HCT116 (cell line): ENCODE results near the gene S100P.

Experiments used
- POLR2A ChIP-seq: IDR thresholded peaks from 2 replicates; pipeline ENCODE4 v1.7.0; 2011; ENCODE audit warnings: borderline replicate concordance; ENCODE audit not compliant: insufficient read depth, insufficient read length; ENCODE audit errors: extremely low read depth
- POLR2AphosphoS5 ChIP-seq: IDR thresholded peaks from 2 replicates; pipeline ENCODE4 v1.6.1; 2011; ENCODE audit warnings: mild to moderate bottlenecking, low read depth, low read length, moderate library complexity
- SP1 ChIP-seq: IDR thresholded peaks from 2 replicates; pipeline ENCODE4 v1.6.1; 2012; ENCODE audit warnings: low read depth
- YY1 ChIP-seq: IDR thresholded peaks from 2 replicates; pipeline ENCODE4 v1.6.1; 2011; ENCODE audit warnings: low read length, low read depth, moderate library complexity, mild to moderate bottlenecking; ENCODE audit not compliant: insufficient replicate concordance; ENCODE audit errors: extremely low read depth
- ZNF274 ChIP-seq: fragments of 200-500 bp; sonication (Bioruptor generic); IDR thresholded peaks from 2 replicates; pipeline ENCODE4 v1.6.1; 2014; ENCODE audit warnings: mild to moderate bottlenecking, low read depth, low read length, inconsistent platforms
- TF ChIP-seq, protein P1 (sequence below): IDR thresholded peaks from 2 replicates; pipeline ENCODE4 v1.6.1; 2012
- TF ChIP-seq, protein P2 (sequence below), 3 experiments: fragments of 200-600 bp in 1 of 3; sonication (generic) in 1 of 3; IDR thresholded peaks in 2 of 3; conservative IDR thresholded peaks in 1 of 3; 2 replicates each; pipeline ENCODE4 v1.5.1; 2012 to 2017; ENCODE audit warnings: low read depth in 2 of 3, low read length in 2 of 3, antibody characterized with exemption in 1 of 3, borderline replicate concordance in 1 of 3, control low read depth in 1 of 3, mild to moderate bottlenecking in 1 of 3, mixed read lengths in 1 of 3, mixed run types in 1 of 3, moderate library complexity in 1 of 3; ENCODE audit not compliant: insufficient read depth in 1 of 3
- TF ChIP-seq, protein P3 (sequence below): IDR thresholded peaks from 2 replicates; pipeline ENCODE4 v1.6.1; 2012
- TF ChIP-seq, protein P4 (sequence below): IDR thresholded peaks from 2 replicates; pipeline ENCODE4 v1.6.1; 2012; ENCODE audit warnings: low read depth

DNA sequence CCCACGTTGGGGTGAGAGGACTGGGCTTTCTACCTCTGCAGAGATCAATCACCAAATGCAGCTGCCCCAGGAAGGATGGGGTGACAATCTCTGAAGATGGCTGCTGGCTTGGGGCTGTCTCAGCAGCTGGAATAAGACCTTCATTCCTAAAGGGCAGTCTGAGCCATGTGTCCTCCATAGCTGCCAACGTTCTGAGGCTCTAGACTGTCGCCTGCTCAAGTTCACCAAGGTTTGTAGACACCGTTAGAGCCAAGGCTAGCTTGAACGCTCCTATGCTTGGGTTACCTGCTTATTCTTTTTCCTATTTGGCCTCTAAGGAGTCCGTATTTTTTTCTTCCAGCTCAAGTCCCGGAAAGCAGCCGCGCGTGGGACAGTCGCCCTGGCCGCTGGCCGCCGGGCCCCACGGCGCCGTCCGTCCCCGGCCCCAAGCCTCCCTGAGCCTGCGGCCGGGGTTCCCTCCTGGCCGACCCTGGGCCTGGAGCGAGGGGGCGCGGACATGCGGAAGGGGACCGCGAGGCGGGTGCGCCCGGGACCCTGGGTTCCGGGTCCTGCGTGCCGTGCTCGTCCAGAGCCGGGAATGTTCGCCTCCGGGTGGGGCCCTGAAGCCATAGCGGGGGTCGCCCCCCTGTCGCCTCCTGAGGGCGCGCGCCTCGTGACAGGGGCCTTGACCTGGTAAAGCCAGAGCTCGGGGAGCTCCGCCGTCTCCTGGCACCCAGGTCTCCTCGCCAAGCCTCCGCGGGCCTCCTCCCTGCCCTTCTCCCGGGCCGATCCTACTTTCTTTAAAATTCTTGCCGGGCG is 29.9 kb upstream of the S100P start:
- TF ChIP-seq, protein P1, sequence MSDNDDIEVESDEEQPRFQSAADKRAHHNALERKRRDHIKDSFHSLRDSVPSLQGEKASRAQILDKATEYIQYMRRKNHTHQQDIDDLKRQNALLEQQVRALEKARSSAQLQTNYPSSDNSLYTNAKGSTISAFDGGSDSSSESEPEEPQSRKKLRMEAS, result no peak
- TF ChIP-seq YY1 (no peak), SP1 (no peak), POLR2AphosphoS5 (no peak), ZNF274 (no peak), POLR2A (no peak)
- TF ChIP-seq, protein P2, sequence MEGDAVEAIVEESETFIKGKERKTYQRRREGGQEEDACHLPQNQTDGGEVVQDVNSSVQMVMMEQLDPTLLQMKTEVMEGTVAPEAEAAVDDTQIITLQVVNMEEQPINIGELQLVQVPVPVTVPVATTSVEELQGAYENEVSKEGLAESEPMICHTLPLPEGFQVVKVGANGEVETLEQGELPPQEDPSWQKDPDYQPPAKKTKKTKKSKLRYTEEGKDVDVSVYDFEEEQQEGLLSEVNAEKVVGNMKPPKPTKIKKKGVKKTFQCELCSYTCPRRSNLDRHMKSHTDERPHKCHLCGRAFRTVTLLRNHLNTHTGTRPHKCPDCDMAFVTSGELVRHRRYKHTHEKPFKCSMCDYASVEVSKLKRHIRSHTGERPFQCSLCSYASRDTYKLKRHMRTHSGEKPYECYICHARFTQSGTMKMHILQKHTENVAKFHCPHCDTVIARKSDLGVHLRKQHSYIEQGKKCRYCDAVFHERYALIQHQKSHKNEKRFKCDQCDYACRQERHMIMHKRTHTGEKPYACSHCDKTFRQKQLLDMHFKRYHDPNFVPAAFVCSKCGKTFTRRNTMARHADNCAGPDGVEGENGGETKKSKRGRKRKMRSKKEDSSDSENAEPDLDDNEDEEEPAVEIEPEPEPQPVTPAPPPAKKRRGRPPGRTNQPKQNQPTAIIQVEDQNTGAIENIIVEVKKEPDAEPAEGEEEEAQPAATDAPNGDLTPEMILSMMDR (IDR thresholded peaks at IDR 0.05 in 2 of 3, conservative IDR thresholded peaks at IDR 0.05 in 1 of 3; ENCODE audit: borderline replicate concordance in 1 of 3, insufficient read depth in 1 of 3, low read depth in 2 of 3, low read length in 2 of 3), result no peak
- TF ChIP-seq, protein P3, sequence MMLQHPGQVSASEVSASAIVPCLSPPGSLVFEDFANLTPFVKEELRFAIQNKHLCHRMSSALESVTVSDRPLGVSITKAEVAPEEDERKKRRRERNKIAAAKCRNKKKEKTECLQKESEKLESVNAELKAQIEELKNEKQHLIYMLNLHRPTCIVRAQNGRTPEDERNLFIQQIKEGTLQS, result no peak
- TF ChIP-seq, protein P4, sequence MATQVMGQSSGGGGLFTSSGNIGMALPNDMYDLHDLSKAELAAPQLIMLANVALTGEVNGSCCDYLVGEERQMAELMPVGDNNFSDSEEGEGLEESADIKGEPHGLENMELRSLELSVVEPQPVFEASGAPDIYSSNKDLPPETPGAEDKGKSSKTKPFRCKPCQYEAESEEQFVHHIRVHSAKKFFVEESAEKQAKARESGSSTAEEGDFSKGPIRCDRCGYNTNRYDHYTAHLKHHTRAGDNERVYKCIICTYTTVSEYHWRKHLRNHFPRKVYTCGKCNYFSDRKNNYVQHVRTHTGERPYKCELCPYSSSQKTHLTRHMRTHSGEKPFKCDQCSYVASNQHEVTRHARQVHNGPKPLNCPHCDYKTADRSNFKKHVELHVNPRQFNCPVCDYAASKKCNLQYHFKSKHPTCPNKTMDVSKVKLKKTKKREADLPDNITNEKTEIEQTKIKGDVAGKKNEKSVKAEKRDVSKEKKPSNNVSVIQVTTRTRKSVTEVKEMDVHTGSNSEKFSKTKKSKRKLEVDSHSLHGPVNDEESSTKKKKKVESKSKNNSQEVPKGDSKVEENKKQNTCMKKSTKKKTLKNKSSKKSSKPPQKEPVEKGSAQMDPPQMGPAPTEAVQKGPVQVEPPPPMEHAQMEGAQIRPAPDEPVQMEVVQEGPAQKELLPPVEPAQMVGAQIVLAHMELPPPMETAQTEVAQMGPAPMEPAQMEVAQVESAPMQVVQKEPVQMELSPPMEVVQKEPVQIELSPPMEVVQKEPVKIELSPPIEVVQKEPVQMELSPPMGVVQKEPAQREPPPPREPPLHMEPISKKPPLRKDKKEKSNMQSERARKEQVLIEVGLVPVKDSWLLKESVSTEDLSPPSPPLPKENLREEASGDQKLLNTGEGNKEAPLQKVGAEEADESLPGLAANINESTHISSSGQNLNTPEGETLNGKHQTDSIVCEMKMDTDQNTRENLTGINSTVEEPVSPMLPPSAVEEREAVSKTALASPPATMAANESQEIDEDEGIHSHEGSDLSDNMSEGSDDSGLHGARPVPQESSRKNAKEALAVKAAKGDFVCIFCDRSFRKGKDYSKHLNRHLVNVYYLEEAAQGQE, result no peak
